CD4-positive, alpha-beta T cell treated with Interleukin-4 for 4 hours (primary cell): ENCODE measurements around the gene P2RY12.
"Not testable (repeated sequence)": the region's sequence is repeated elsewhere in the genome, so short reads cannot be mapped to it uniquely, and the experiment has no call there.

ENCODE experiments used
- DNase-seq: peaks from one replicate; pipeline ENCODE4 v3.0.0-alpha.2; 2020

The P2RY12 gene

GRCh38 chr3:151392191-151392590, 7.6 kb upstream of the P2RY12 start:
- not testable (repeated sequence) for DNase-seq

GRCh38 chr3:151391720-151392119, 7.2 kb upstream of the P2RY12 start:
- no peak for DNase-seq

- DNase-seq = no peak
Observed at GRCh38 chr3:151387842-151388241, 3.3 kb upstream of the P2RY12 start.

GRCh38 chr3:151387432-151387831, 2.9 kb upstream of the P2RY12 start:
- DNase-seq = no peak

GRCh38 chr3:151386056-151386455, 1.5 kb upstream of the P2RY12 start:
- DNase-seq = no peak

GRCh38 chr3:151383956-151384355, 597 bp downstream of the P2RY12 start:
- DNase-seq = no peak

- DNase-seq = no peak
Observed at GRCh38 chr3:151383111-151383510, 1.4 kb downstream of the P2RY12 start.

GRCh38 chr3:151382671-151383070, 1.9 kb downstream of the P2RY12 start:
- DNase-seq = no peak

GRCh38 chr3:151379083-151379734, 5.3 kb downstream of the P2RY12 start:
- no peak for DNase-seq

GRCh38 chr3:151377768-151378385, 6.7 kb downstream of the P2RY12 start:
- DNase-seq = no peak

GRCh38 chr3:151372063-151372820, 12.3 kb downstream of the P2RY12 start:
- no peak for DNase-seq

- no peak for DNase-seq
Observed at GRCh38 chr3:151371526-151371925, 13.0 kb downstream of the P2RY12 start.

- DNase-seq = no peak
Observed at GRCh38 chr3:151367448-151367847, 17.1 kb downstream of the P2RY12 start.

GRCh38 chr3:151366993-151367392, 17.6 kb downstream of the P2RY12 start:
- DNase-seq = no peak

- DNase-seq = no peak
Observed at GRCh38 chr3:151362751-151363174, 21.8 kb downstream of the P2RY12 start.

GRCh38 chr3:151357463-151357850, 27.1 kb downstream of the P2RY12 start:
- DNase-seq = no peak

- no peak for DNase-seq
Observed at GRCh38 chr3:151356794-151357462, 27.6 kb downstream of the P2RY12 start.

- no peak for DNase-seq
Observed at GRCh38 chr3:151351648-151352047, 32.9 kb downstream of the P2RY12 start.

GRCh38 chr3:151351219-151351618, 33.3 kb downstream of the P2RY12 start:
- no peak for DNase-seq

- no peak for DNase-seq
Observed at GRCh38 chr3:151350656-151351055, 33.9 kb downstream of the P2RY12 start.

GRCh38 chr3:151347432-151347831, 37.1 kb downstream of the P2RY12 start:
- no peak for DNase-seq

- no peak for DNase-seq
Observed at GRCh38 chr3:151346292-151346691, 38.3 kb downstream of the P2RY12 start.

- DNase-seq = no peak
Observed at GRCh38 chr3:151345859-151346258, 38.7 kb downstream of the P2RY12 start.

GRCh38 chr3:151331696-151332095, 52.9 kb downstream of the P2RY12 start:
- DNase-seq = no peak
